ENCODE data around the gene CNTFR. TPM values are rescaled to one million over a fixed set of nuclear protein-coding genes. Genes with fewer than 3 reads are reported as not detected.
A peak's percentile ranks its signal among the peaks of the same experiment; 100 is the strongest.

Gene CNTFR
- total RNA-seq, 1 donor from 2014 or later, result 7.4 TPM

- Histone ChIP-seq H3K4me1 (ENCODE audit: insufficient read depth, low read length) (peaks cover 21% of the 10 kb centered on the region), H3K79me2 (ENCODE audit: insufficient read depth, low read length) (peaks cover 24% of the 10 kb centered on the region), H3K4me3 (ENCODE audit: insufficient read depth, low read depth, low read length) (no peak overlapping the region), H3K9me3 (ENCODE audit: insufficient read depth, low read depth, low read length) (no peaks in the 10 kb centered on the region), H3K27ac (ENCODE audit: low read depth, low read length) (no peak overlapping the region), H2AFZ (ENCODE audit: low read depth, low read length) (no peak overlapping the region), H3K4me2 (ENCODE audit: low read length) (no peak overlapping the region), H3K36me3 (ENCODE audit: insufficient read depth, low read length) (peaks cover 13% of the 10 kb centered on the region), H3K9ac (ENCODE audit: low read length) (no peak overlapping the region), H4K20me1 (ENCODE audit: insufficient read depth, low read length) (peaks cover 3% of the 10 kb centered on the region), H3K27me3 (ENCODE audit: insufficient read depth, low read length) (no peaks in the 10 kb centered on the region)
- no peak for TF ChIP-seq EZH2 (IDR thresholded peaks at IDR 0.05; ENCODE audit: insufficient read depth, low read length)
- TF ChIP-seq CTCF (IDR thresholded peaks at IDR 0.05; ENCODE audit: insufficient read depth, low read depth, low read length), result no peak
- Mint-ChIP-seq H3K9me3 (ENCODE audit: unreplicated experiment) (no peaks in the 10 kb centered on the region), H3K27me3 (ENCODE audit: low read depth, unreplicated experiment) (peaks cover 2% of the 10 kb centered on the region), H3K36me3 (ENCODE audit: low read depth, unreplicated experiment) (peaks cover 21% of the 10 kb centered on the region), H3K4me3 (ENCODE audit: unreplicated experiment) (no peak overlapping the region), H3K27ac (ENCODE audit: unreplicated experiment) (no peak overlapping the region), H3K4me1 (ENCODE audit: low read depth, unreplicated experiment) (peaks cover 6% of the 10 kb centered on the region)
- no peak for FAIRE-seq
- DNase-seq (ENCODE audit: low read depth), result no peak
These were observed 25.6 kb upstream of the CNTFR start for GRCh38 chr9:34615132-34615531.

DNA sequence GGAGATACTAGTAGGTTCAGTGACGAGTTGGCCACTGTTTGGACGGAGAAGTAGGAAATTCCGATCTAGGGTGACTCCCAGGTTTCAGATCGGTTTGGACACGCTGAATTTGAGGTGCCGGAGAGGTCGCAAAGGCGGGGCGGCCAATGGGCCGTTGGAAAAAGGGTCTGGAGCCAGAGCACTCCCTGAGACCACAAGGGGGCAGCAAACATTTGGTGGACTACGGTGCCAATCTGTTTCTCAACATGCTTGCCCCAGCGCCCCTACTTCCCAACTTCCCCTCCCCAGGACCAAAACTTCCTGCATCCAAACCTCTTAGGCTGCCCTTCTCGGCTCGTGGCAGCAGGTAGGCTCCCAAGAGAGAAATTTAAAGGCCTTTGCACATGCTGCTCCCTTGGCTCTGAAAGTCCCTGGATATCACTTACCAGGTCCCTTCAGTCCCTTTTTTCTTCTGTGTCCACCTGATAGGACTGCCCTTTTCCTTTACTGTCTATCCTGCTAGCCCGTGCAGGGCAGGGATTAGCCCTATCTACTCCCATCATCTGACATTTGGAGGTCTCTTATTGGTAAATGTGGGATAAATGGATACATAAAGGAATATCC lies 23.4 kb upstream of the CNTFR start:
- peak overlapping the region; percentile 52 for H3K27ac ChIP-seq (ENCODE audit: low read depth, low read length)
- peak overlapping the region; percentile 97 for H2AFZ ChIP-seq (ENCODE audit: low read depth, low read length)
- FAIRE-seq (no peak), DNase-seq (ENCODE audit: low read depth) (peak; percentile 38)
- H3K36me3 ChIP-seq (ENCODE audit: insufficient read depth, low read length), result peaks cover 8% of the 10 kb centered on the region
- H3K4me2 ChIP-seq (ENCODE audit: low read length), result peak overlapping the region; percentile 100
- Mint-ChIP-seq H3K27ac (ENCODE audit: unreplicated experiment) (peak overlapping the region; percentile 82), H3K27me3 (ENCODE audit: low read depth, unreplicated experiment) (peaks cover 2% of the 10 kb centered on the region), H3K4me1 (ENCODE audit: low read depth, unreplicated experiment) (peaks cover 6% of the 10 kb centered on the region), H3K4me3 (ENCODE audit: unreplicated experiment) (peak overlapping the region; percentile 80), H3K9me3 (ENCODE audit: unreplicated experiment) (no peaks in the 10 kb centered on the region), H3K36me3 (ENCODE audit: low read depth, unreplicated experiment) (peaks cover 23% of the 10 kb centered on the region)
- TF ChIP-seq CTCF (IDR thresholded peaks at IDR 0.05; ENCODE audit: insufficient read depth, low read depth, low read length) (peak; percentile 82), EZH2 (IDR thresholded peaks at IDR 0.05; ENCODE audit: insufficient read depth, low read length) (no peak)
- no peaks in the 10 kb centered on the region for H3K27me3 ChIP-seq (ENCODE audit: insufficient read depth, low read length)
- H4K20me1 ChIP-seq (ENCODE audit: insufficient read depth, low read length), result peaks cover 3% of the 10 kb centered on the region
- H3K4me3 ChIP-seq (ENCODE audit: insufficient read depth, low read depth, low read length), result peak overlapping the region; percentile 94
- H3K9ac ChIP-seq (ENCODE audit: low read length), result peak overlapping the region; percentile 97
- H3K9me3 ChIP-seq (ENCODE audit: insufficient read depth, low read depth, low read length), result no peaks in the 10 kb centered on the region
- peaks cover 12% of the 10 kb centered on the region for H3K79me2 ChIP-seq (ENCODE audit: insufficient read depth, low read length)
- H3K4me1 ChIP-seq (ENCODE audit: insufficient read depth, low read length), result peaks cover 15% of the 10 kb centered on the region

Measured in astrocyte (in vitro differentiated cells and primary cell).